IMR-90 (cell line): ENCODE measurements around the gene PFN2. TPM values are rescaled to one million over a fixed set of nuclear protein-coding genes. Genes with fewer than 3 reads are reported as not detected.

Experiments used
- ATAC-seq: fragments of 200-7000 bp; cut with Tn5 transposase; 2 replicates; pipeline ENCODE4 v1.9.1; 2020; ENCODE audit warnings: low read depth, mild to moderate bottlenecking, moderate library complexity
- BruUV-seq: library from RNA; stranded (reverse); fragments of 400-500 nt; replicated peaks from 2 replicates; lab custom pipeline; 2021; lab: Mats Ljungman, UMichigan
- CTCF ChIA-PET: fragments of 300-600 bp; formaldehyde crosslinking; extraction: SDS; loops from one replicate; lab custom pipeline; 2021; ENCODE audit warnings: antibody characterized with exemption; lab: Yijun Ruan, JAX
- POLR2A ChIA-PET: fragments of 300-600 bp; sonication (Branson Sonifier 250); formaldehyde crosslinking; loops from one replicate; lab custom pipeline; 2022; ENCODE audit warnings: antibody characterized with exemption; ENCODE audit not compliant: unreplicated experiment; lab: Charles Lee
- DNase-seq: peaks from one replicate; pipeline ENCODE4 v3.0.0; 2013
- H2AFZ ChIP-seq: replicated peaks from 2 replicates; pipeline ENCODE3; 2013; ENCODE audit warnings: low read length, mild to moderate bottlenecking; ENCODE audit not compliant: poor library complexity
- H2AK5ac ChIP-seq: 2 replicates; pipeline ENCODE4 v1.6.1; 2013; ENCODE audit warnings: low read depth, low read length, inconsistent platforms
- H2AK9ac ChIP-seq: replicated peaks from 2 replicates; pipeline ENCODE3; 2013; ENCODE audit warnings: mild to moderate bottlenecking, low read depth, low read length, moderate library complexity; ENCODE audit not compliant: poor library complexity
- H2BK120ac ChIP-seq: 2 replicates; pipeline ENCODE4 v1.6.1; 2013; ENCODE audit warnings: low read depth, low read length, inconsistent platforms
- H2BK15ac ChIP-seq: 3 replicates; pipeline ENCODE4 v1.6.1; 2013; ENCODE audit warnings: low read depth, low read length, inconsistent platforms
- H2BK20ac ChIP-seq: 2 replicates; pipeline ENCODE4 v1.6.1; 2013; ENCODE audit warnings: low read depth, mild to moderate bottlenecking, inconsistent platforms, low read length, moderate library complexity
- H2BK5ac ChIP-seq: 2 replicates; pipeline ENCODE4 v1.6.1; 2013; ENCODE audit warnings: mild to moderate bottlenecking, low read depth, low read length, inconsistent platforms; ENCODE audit not compliant: poor library complexity, severe bottlenecking
- H3K14ac ChIP-seq: replicated peaks from 2 replicates; pipeline ENCODE4 v1.6.1; 2013; ENCODE audit warnings: low read depth, low read length, inconsistent platforms
- H3K18ac ChIP-seq: 2 replicates; pipeline ENCODE4 v1.6.1; 2013; ENCODE audit warnings: low read depth, low read length, control low read depth
- H3K23ac ChIP-seq: 2 replicates; pipeline ENCODE4 v1.6.1; 2013; ENCODE audit warnings: low read depth, low read length, inconsistent platforms
- H3K27ac ChIP-seq: 2 replicates; pipeline ENCODE4 v1.5.1; 2013; ENCODE audit warnings: mild to moderate bottlenecking, control low read depth, low read length; ENCODE audit not compliant: insufficient read depth
- H3K27me3 ChIP-seq: 2 replicates; pipeline ENCODE4 v1.6.1; 2013; ENCODE audit warnings: low read length; ENCODE audit not compliant: control insufficient read depth, insufficient read depth
- H3K36me3 ChIP-seq: 2 replicates; pipeline ENCODE4 v1.6.1; 2013; ENCODE audit warnings: low read length, mixed read lengths; ENCODE audit not compliant: control insufficient read depth, insufficient read depth
- H3K4ac ChIP-seq: 2 replicates; pipeline ENCODE4 v1.6.1; 2013; ENCODE audit warnings: low read depth, low read length, inconsistent platforms
- H3K4me1 ChIP-seq: 2 replicates; pipeline ENCODE4 v1.6.1; 2013; ENCODE audit warnings: low read length, mixed read lengths; ENCODE audit not compliant: control insufficient read depth, insufficient read depth
- H3K4me2 ChIP-seq: 2 replicates; pipeline ENCODE4 v1.6.1; 2013; ENCODE audit warnings: low read depth, mild to moderate bottlenecking, control low read depth, low read length, moderate library complexity
- H3K4me3 ChIP-seq: 2 replicates; pipeline ENCODE4 v1.5.1; 2013; ENCODE audit warnings: low read depth, mild to moderate bottlenecking, control low read depth, low read length, moderate library complexity; ENCODE audit not compliant: insufficient read depth
- H3K56ac ChIP-seq: 2 replicates; pipeline ENCODE4 v1.6.1; 2013; ENCODE audit warnings: low read length, inconsistent platforms; ENCODE audit not compliant: insufficient read depth; ENCODE audit errors: extremely low read depth
- H3K79me1 ChIP-seq, 2 experiments: 2 replicates each; pipeline ENCODE4 v1.6.1; 2013; ENCODE audit warnings: low read length in 2 of 2, inconsistent platforms in 1 of 2, low read depth in 1 of 2
- H3K9ac ChIP-seq: 2 replicates; pipeline ENCODE4 v1.6.1; 2013; ENCODE audit warnings: low read depth, low read length, control low read depth
- H3K9me1 ChIP-seq: 2 replicates; pipeline ENCODE4 v1.6.1; 2013; ENCODE audit warnings: low read length, inconsistent platforms; ENCODE audit not compliant: insufficient read depth
- H3K9me3 ChIP-seq: 2 replicates; pipeline ENCODE4 v1.6.1; 2013; ENCODE audit warnings: low read length; ENCODE audit not compliant: control insufficient read depth, insufficient read depth
- H4K20me1 ChIP-seq: 2 replicates; pipeline ENCODE4 v1.6.1; 2013; ENCODE audit warnings: low read length, inconsistent platforms; ENCODE audit not compliant: insufficient read depth
- H4K5ac ChIP-seq: 2 replicates; pipeline ENCODE4 v1.6.1; 2013; ENCODE audit warnings: mild to moderate bottlenecking, low read depth, low read length, control low read depth
- H4K8ac ChIP-seq, 2 experiments: 2 replicates each; pipeline ENCODE4 v1.6.1; 2013; ENCODE audit warnings: low read depth in 2 of 2, low read length in 2 of 2, control low read depth in 1 of 2, inconsistent platforms in 1 of 2
- H4K91ac ChIP-seq: 2 replicates; pipeline ENCODE4 v1.6.1; 2013; ENCODE audit warnings: low read depth, low read length, inconsistent platforms; ENCODE audit not compliant: insufficient read depth
- BHLHE40 ChIP-seq: fragments of 150-350 bp; IDR thresholded peaks from 2 replicates; pipeline ENCODE4 v1.6.1; 2016; ENCODE audit warnings: mild to moderate bottlenecking, low read depth, low read length
- CEBPB ChIP-seq: IDR thresholded peaks from 2 replicates; pipeline ENCODE4 v1.6.1; 2012; ENCODE audit warnings: low read depth, low read length, improper control_type of control experiment
- FOS ChIP-seq: fragments of 150-350 bp; IDR thresholded peaks from 2 replicates; pipeline ENCODE4 v1.6.1; 2016; ENCODE audit warnings: low read depth, low read length
- NFE2L2 ChIP-seq: fragments of 150-350 bp; IDR thresholded peaks from 2 replicates; pipeline ENCODE4 v1.6.1; 2016; ENCODE audit warnings: low read depth, mild to moderate bottlenecking, low read length
- POLR2A ChIP-seq: IDR thresholded peaks from 2 replicates; pipeline ENCODE4 v1.6.1; 2012; ENCODE audit warnings: mild to moderate bottlenecking, low read depth, low read length
- RCOR1 ChIP-seq: IDR thresholded peaks from 2 replicates; pipeline ENCODE4 v1.6.1; 2012; ENCODE audit warnings: mild to moderate bottlenecking, low read length, improper control_type of control experiment; ENCODE audit not compliant: insufficient replicate concordance
- RFX5 ChIP-seq: IDR thresholded peaks from 2 replicates; pipeline ENCODE4 v1.8.0; 2012; ENCODE audit warnings: low read depth, mild to moderate bottlenecking, low read length, moderate library complexity
- SMC3 ChIP-seq: fragments of 150-350 bp; IDR thresholded peaks from 2 replicates; pipeline ENCODE4 v1.6.1; 2016; ENCODE audit warnings: low read depth, mild to moderate bottlenecking, antibody characterized with exemption, low read length, moderate library complexity
- WGBS, 2 experiments: methylation state at CpG; one replicate each; pipeline versions ENCODE4 v1.1.5 to v1.1.7; 2013; ENCODE audit warnings: missing lambda C conversion rate in 2 of 2; ENCODE audit not compliant: insufficient read length in 1 of 2; ENCODE audit errors: extremely low coverage in 2 of 2; 5-methylcytosine and 5-hydroxymethylcytosine counted together
- dilution Hi-C: fragments of 300-500 bp; cut with HindIII; formaldehyde crosslinking; loops from one replicate; pipeline ENCODE4 v1.14.3; 2018; ENCODE audit warnings: low sequenced_read_pairs; ENCODE audit not compliant: unreplicated experiment
- in situ Hi-C: fragments of 300-500 bp; cut with MboI; formaldehyde crosslinking; loops from 3 replicates; pipeline ENCODE4 v1.14.3; 2019; ENCODE audit warnings: low sequenced_read_pairs, inconsistent platforms, mixed read lengths
- intact Hi-C: fragments of 100-400 bp; cut with micrococcal nuclease; formaldehyde crosslinking; loops from 2 replicates; pipeline ENCODE4 v1.10.0; 2022
- polyA plus RNA-seq, 3 experiments: library from polyadenylated mRNA; depleted of rRNA; stranded (reverse); fragments of >200 nt; gene quantifications; 2 replicates each; pipeline ENCODE4 v1.2.3, GENCODE V29; 2012; ENCODE audit warnings: low replicate concordance in 1 of 3
- total RNA-seq: library from RNA; depleted of rRNA; stranded (reverse); fragments of >200 nt; gene quantifications from 2 replicates; pipeline ENCODE4 v1.2.3, GENCODE V29; 2012

The PFN2 gene
- total and polyA plus RNA-seq, 2 of the 4 experiments (the other 2 are of a cell fraction) = 256 to 444 TPM

GRCh38 chr3:149955449-149955848, 15.2 kb downstream of the PFN2 start:
- dilution Hi-C loops (no loop called here), intact Hi-C loops (no loop called here), in situ Hi-C loops (no loop called here)
- H2BK120ac ChIP-seq = no peak overlapping the region
- H3K4me1 ChIP-seq = no peaks in the 10 kb centered on the region
- H4K8ac ChIP-seq = no peak overlapping the region
- POLR2A ChIA-PET = interaction anchor here (0.6 to 0.9 kb wide), 3 partner anchors 9 to 17 kb away, joined by 3 to 7 read pairs (median 3); no protein-coding TSS in a partner anchor
- H3K4ac ChIP-seq = no peak overlapping the region
- H3K4me3 ChIP-seq = no peak overlapping the region
- CTCF ChIA-PET = interaction anchor here (0.7 kb wide), 1 partner anchor 229 kb away, joined by 3 read pairs; no protein-coding TSS in a partner anchor
- no peak overlapping the region for H3K23ac ChIP-seq
- H4K5ac ChIP-seq = no peak overlapping the region
- no peak overlapping the region for H3K56ac ChIP-seq
- peaks cover 20% of the 10 kb centered on the region; the same call in 1 of the 2 replicates for H4K20me1 ChIP-seq
- no CpG with 5 or more reads among the region's 2 CpGs for WGBS, 2 experiments
- no peak for TF ChIP-seq CEBPB
- TF ChIP-seq FOS = no peak
- no peak for TF ChIP-seq RCOR1
- TF ChIP-seq SMC3 = no peak
- no peak for TF ChIP-seq NFE2L2
- peak; percentile 58; the same call in 1 of the 2 replicates for TF ChIP-seq RFX5
- TF ChIP-seq BHLHE40 = no peak
- TF ChIP-seq POLR2A = no peak
- no peak overlapping the region for H3K4me2 ChIP-seq
- H2AFZ ChIP-seq = no peak overlapping the region
- no peaks in the 10 kb centered on the region for H3K27me3 ChIP-seq
- H2BK15ac ChIP-seq = no peak overlapping the region
- H3K18ac ChIP-seq = no peak overlapping the region
- peaks cover 5% of the 10 kb centered on the region; the same call in 1 of the 2 replicates for H3K36me3 ChIP-seq
- no peak overlapping the region for H3K27ac ChIP-seq
- DNase-seq (no peak), ATAC-seq (no peak)
- H3K9me1 ChIP-seq = no peaks in the 10 kb centered on the region; the same call in 1 of the 2 replicates
- no peak overlapping the region for H2BK5ac ChIP-seq
- H3K14ac ChIP-seq = no peak overlapping the region
- H3K79me1 ChIP-seq = peaks cover 27 to 51% of the 10 kb centered on the region in 2 experiments
- no peak overlapping the region for H2AK5ac ChIP-seq
- H2BK20ac ChIP-seq = no peak overlapping the region
- no TSS peak for BruUV-seq
- H4K91ac ChIP-seq = no peak overlapping the region
- no peak overlapping the region for H3K9ac ChIP-seq
- H2AK9ac ChIP-seq = no peak overlapping the region
- no peaks in the 10 kb centered on the region for H3K9me3 ChIP-seq
